IMR-90 (cell line): ENCODE results near the gene PTPN23. TPM values are rescaled to one million over a fixed set of nuclear protein-coding genes. Genes with fewer than 3 reads are reported as not detected.

Source experiments
- ATAC-seq: fragments of 200-7000 bp; cut with Tn5 transposase; 2 replicates; pipeline ENCODE4 v1.9.1; 2020; ENCODE audit warnings: low read depth, mild to moderate bottlenecking, moderate library complexity
- BruUV-seq: library from RNA; stranded (reverse); fragments of 400-500 nt; replicated peaks from 2 replicates; lab custom pipeline; 2021; lab: Mats Ljungman, UMichigan
- CTCF ChIA-PET: fragments of 300-600 bp; formaldehyde crosslinking; extraction: SDS; loops from one replicate; lab custom pipeline; 2021; ENCODE audit warnings: antibody characterized with exemption; lab: Yijun Ruan, JAX
- POLR2A ChIA-PET: fragments of 300-600 bp; sonication (Branson Sonifier 250); formaldehyde crosslinking; loops from one replicate; lab custom pipeline; 2022; ENCODE audit warnings: antibody characterized with exemption; ENCODE audit not compliant: unreplicated experiment; lab: Charles Lee
- DNase-seq: peaks from one replicate; pipeline ENCODE4 v3.0.0; 2013
- H2AFZ ChIP-seq: replicated peaks from 2 replicates; pipeline ENCODE3; 2013; ENCODE audit warnings: low read length, mild to moderate bottlenecking; ENCODE audit not compliant: poor library complexity
- H2AK5ac ChIP-seq: 2 replicates; pipeline ENCODE4 v1.6.1; 2013; ENCODE audit warnings: low read depth, low read length, inconsistent platforms
- H2AK9ac ChIP-seq: replicated peaks from 2 replicates; pipeline ENCODE3; 2013; ENCODE audit warnings: mild to moderate bottlenecking, low read depth, low read length, moderate library complexity; ENCODE audit not compliant: poor library complexity
- H2BK120ac ChIP-seq: 2 replicates; pipeline ENCODE4 v1.6.1; 2013; ENCODE audit warnings: low read depth, low read length, inconsistent platforms
- H2BK15ac ChIP-seq: 3 replicates; pipeline ENCODE4 v1.6.1; 2013; ENCODE audit warnings: low read depth, low read length, inconsistent platforms
- H2BK20ac ChIP-seq: 2 replicates; pipeline ENCODE4 v1.6.1; 2013; ENCODE audit warnings: low read depth, mild to moderate bottlenecking, inconsistent platforms, low read length, moderate library complexity
- H2BK5ac ChIP-seq: 2 replicates; pipeline ENCODE4 v1.6.1; 2013; ENCODE audit warnings: mild to moderate bottlenecking, low read depth, low read length, inconsistent platforms; ENCODE audit not compliant: poor library complexity, severe bottlenecking
- H3K14ac ChIP-seq: replicated peaks from 2 replicates; pipeline ENCODE4 v1.6.1; 2013; ENCODE audit warnings: low read depth, low read length, inconsistent platforms
- H3K18ac ChIP-seq: 2 replicates; pipeline ENCODE4 v1.6.1; 2013; ENCODE audit warnings: low read depth, low read length, control low read depth
- H3K23ac ChIP-seq: 2 replicates; pipeline ENCODE4 v1.6.1; 2013; ENCODE audit warnings: low read depth, low read length, inconsistent platforms
- H3K27ac ChIP-seq: 2 replicates; pipeline ENCODE4 v1.5.1; 2013; ENCODE audit warnings: mild to moderate bottlenecking, control low read depth, low read length; ENCODE audit not compliant: insufficient read depth
- H3K27me3 ChIP-seq: 2 replicates; pipeline ENCODE4 v1.6.1; 2013; ENCODE audit warnings: low read length; ENCODE audit not compliant: control insufficient read depth, insufficient read depth
- H3K36me3 ChIP-seq: 2 replicates; pipeline ENCODE4 v1.6.1; 2013; ENCODE audit warnings: low read length, mixed read lengths; ENCODE audit not compliant: control insufficient read depth, insufficient read depth
- H3K4ac ChIP-seq: 2 replicates; pipeline ENCODE4 v1.6.1; 2013; ENCODE audit warnings: low read depth, low read length, inconsistent platforms
- H3K4me1 ChIP-seq: 2 replicates; pipeline ENCODE4 v1.6.1; 2013; ENCODE audit warnings: low read length, mixed read lengths; ENCODE audit not compliant: control insufficient read depth, insufficient read depth
- H3K4me2 ChIP-seq: 2 replicates; pipeline ENCODE4 v1.6.1; 2013; ENCODE audit warnings: low read depth, mild to moderate bottlenecking, control low read depth, low read length, moderate library complexity
- H3K4me3 ChIP-seq: 2 replicates; pipeline ENCODE4 v1.5.1; 2013; ENCODE audit warnings: low read depth, mild to moderate bottlenecking, control low read depth, low read length, moderate library complexity; ENCODE audit not compliant: insufficient read depth
- H3K56ac ChIP-seq: 2 replicates; pipeline ENCODE4 v1.6.1; 2013; ENCODE audit warnings: low read length, inconsistent platforms; ENCODE audit not compliant: insufficient read depth; ENCODE audit errors: extremely low read depth
- H3K79me1 ChIP-seq, 2 experiments: 2 replicates each; pipeline ENCODE4 v1.6.1; 2013; ENCODE audit warnings: low read length in 2 of 2, inconsistent platforms in 1 of 2, low read depth in 1 of 2
- H3K9ac ChIP-seq: 2 replicates; pipeline ENCODE4 v1.6.1; 2013; ENCODE audit warnings: low read depth, low read length, control low read depth
- H3K9me1 ChIP-seq: 2 replicates; pipeline ENCODE4 v1.6.1; 2013; ENCODE audit warnings: low read length, inconsistent platforms; ENCODE audit not compliant: insufficient read depth
- H3K9me3 ChIP-seq: 2 replicates; pipeline ENCODE4 v1.6.1; 2013; ENCODE audit warnings: low read length; ENCODE audit not compliant: control insufficient read depth, insufficient read depth
- H4K20me1 ChIP-seq: 2 replicates; pipeline ENCODE4 v1.6.1; 2013; ENCODE audit warnings: low read length, inconsistent platforms; ENCODE audit not compliant: insufficient read depth
- H4K5ac ChIP-seq: 2 replicates; pipeline ENCODE4 v1.6.1; 2013; ENCODE audit warnings: mild to moderate bottlenecking, low read depth, low read length, control low read depth
- H4K8ac ChIP-seq, 2 experiments: 2 replicates each; pipeline ENCODE4 v1.6.1; 2013; ENCODE audit warnings: low read depth in 2 of 2, low read length in 2 of 2, control low read depth in 1 of 2, inconsistent platforms in 1 of 2
- H4K91ac ChIP-seq: 2 replicates; pipeline ENCODE4 v1.6.1; 2013; ENCODE audit warnings: low read depth, low read length, inconsistent platforms; ENCODE audit not compliant: insufficient read depth
- MXI1 ChIP-seq: IDR thresholded peaks from 2 replicates; pipeline ENCODE4 v1.6.1; 2012; ENCODE audit warnings: low read depth, mild to moderate bottlenecking, low read length, moderate library complexity, borderline replicate concordance
- NFE2L2 ChIP-seq: fragments of 150-350 bp; IDR thresholded peaks from 2 replicates; pipeline ENCODE4 v1.6.1; 2016; ENCODE audit warnings: low read depth, mild to moderate bottlenecking, low read length
- RAD21 ChIP-seq: IDR thresholded peaks from 2 replicates; pipeline ENCODE4 v1.6.1; 2012; ENCODE audit warnings: low read length, improper control_type of control experiment
- USF2 ChIP-seq: fragments of 150-350 bp; IDR thresholded peaks from 2 replicates; pipeline ENCODE4 v1.6.1; 2017; ENCODE audit warnings: mild to moderate bottlenecking, antibody characterized with exemption, low read length, low read depth
- WGBS, 2 experiments: methylation state at CpG; one replicate each; pipeline versions ENCODE4 v1.1.5 to v1.1.7; 2013; ENCODE audit warnings: missing lambda C conversion rate in 2 of 2; ENCODE audit not compliant: insufficient read length in 1 of 2; ENCODE audit errors: extremely low coverage in 2 of 2; 5-methylcytosine and 5-hydroxymethylcytosine counted together
- dilution Hi-C: fragments of 300-500 bp; cut with HindIII; formaldehyde crosslinking; loops from one replicate; pipeline ENCODE4 v1.14.3; 2018; ENCODE audit warnings: low sequenced_read_pairs; ENCODE audit not compliant: unreplicated experiment
- in situ Hi-C: fragments of 300-500 bp; cut with MboI; formaldehyde crosslinking; loops from 3 replicates; pipeline ENCODE4 v1.14.3; 2019; ENCODE audit warnings: low sequenced_read_pairs, inconsistent platforms, mixed read lengths
- intact Hi-C: fragments of 100-400 bp; cut with micrococcal nuclease; formaldehyde crosslinking; loops from 2 replicates; pipeline ENCODE4 v1.10.0; 2022
- polyA plus RNA-seq, 3 experiments: library from polyadenylated mRNA; depleted of rRNA; stranded (reverse); fragments of >200 nt; gene quantifications; 2 replicates each; pipeline ENCODE4 v1.2.3, GENCODE V29; 2012; ENCODE audit warnings: low replicate concordance in 1 of 3
- total RNA-seq: library from RNA; depleted of rRNA; stranded (reverse); fragments of >200 nt; gene quantifications from 2 replicates; pipeline ENCODE4 v1.2.3, GENCODE V29; 2012

Gene PTPN23
- total and polyA plus RNA-seq, 2 of the 4 experiments (the other 2 are of a cell fraction): 4.5 to 15.1 TPM

GRCh38 chr3:47339951-47340350 is 40.9 kb upstream of the PTPN23 start:
- H3K18ac ChIP-seq: no peak overlapping the region
- H3K14ac ChIP-seq: no peak overlapping the region
- no peak overlapping the region for H3K4me3 ChIP-seq
- POLR2A ChIA-PET: no interaction called here
- H3K9ac ChIP-seq: no peak overlapping the region
- H2BK20ac ChIP-seq: no peak overlapping the region
- H3K79me1 ChIP-seq: peaks cover 0 to 9% of the 10 kb centered on the region in 2 experiments; a peak in 1 of 4 replicates
- no peak overlapping the region for H3K23ac ChIP-seq
- H3K27me3 ChIP-seq: no peaks in the 10 kb centered on the region
- peaks cover 46% of the 10 kb centered on the region for H3K36me3 ChIP-seq
- no peak overlapping the region for H2BK120ac ChIP-seq
- H3K4ac ChIP-seq: no peak overlapping the region
- DNase-seq (no peak), ATAC-seq (no peak)
- no peaks in the 10 kb centered on the region for H4K20me1 ChIP-seq
- no TSS peak for BruUV-seq
- TF ChIP-seq MXI1 (no peak), RAD21 (no peak), USF2 (no peak), NFE2L2 (no peak)
- no peaks in the 10 kb centered on the region for H3K9me3 ChIP-seq
- H2AK5ac ChIP-seq: no peak overlapping the region
- peaks cover 14% of the 10 kb centered on the region for H3K9me1 ChIP-seq
- H3K4me1 ChIP-seq: no peaks in the 10 kb centered on the region
- H3K27ac ChIP-seq: no peak overlapping the region
- no peak overlapping the region for H2BK15ac ChIP-seq
- no peak overlapping the region for H4K5ac ChIP-seq
- intact Hi-C loops: no loop called here
- no peak overlapping the region for H2AFZ ChIP-seq
- H2AK9ac ChIP-seq: no peak overlapping the region
- no peak overlapping the region for H2BK5ac ChIP-seq
- H4K8ac ChIP-seq: no peak overlapping the region
- H3K56ac ChIP-seq: no peak overlapping the region
- 100% methylated on average over 1 of the region's 2 CpGs; no CpG with 5 or more reads in 1 of the 2 experiments for WGBS, 2 experiments
- dilution Hi-C loops: no loop called here
- no peak overlapping the region for H4K91ac ChIP-seq
- in situ Hi-C loops: no loop called here
- H3K4me2 ChIP-seq: no peak overlapping the region
- CTCF ChIA-PET: interaction anchor here (0.5 to 0.7 kb wide), 2 partner anchors 32 to 300 kb away, joined by 3 read pairs; no protein-coding TSS in a partner anchor
